ENCODE results near the gene DCLK2. TPM values are rescaled to one million over a fixed set of nuclear protein-coding genes. Genes with fewer than 3 reads are reported as not detected.

Gene DCLK2
- total RNA-seq, 2 experiments from 2014 or later = not detected

GRCh38 chr4:150142831-150143230, 64.6 kb downstream of the DCLK2 start:
- no peak overlapping the region for H3K4me3 Mint-ChIP-seq
- intact Hi-C loops (cut with DNase I, micrococcal nuclease) = no loop called here

DNA sequence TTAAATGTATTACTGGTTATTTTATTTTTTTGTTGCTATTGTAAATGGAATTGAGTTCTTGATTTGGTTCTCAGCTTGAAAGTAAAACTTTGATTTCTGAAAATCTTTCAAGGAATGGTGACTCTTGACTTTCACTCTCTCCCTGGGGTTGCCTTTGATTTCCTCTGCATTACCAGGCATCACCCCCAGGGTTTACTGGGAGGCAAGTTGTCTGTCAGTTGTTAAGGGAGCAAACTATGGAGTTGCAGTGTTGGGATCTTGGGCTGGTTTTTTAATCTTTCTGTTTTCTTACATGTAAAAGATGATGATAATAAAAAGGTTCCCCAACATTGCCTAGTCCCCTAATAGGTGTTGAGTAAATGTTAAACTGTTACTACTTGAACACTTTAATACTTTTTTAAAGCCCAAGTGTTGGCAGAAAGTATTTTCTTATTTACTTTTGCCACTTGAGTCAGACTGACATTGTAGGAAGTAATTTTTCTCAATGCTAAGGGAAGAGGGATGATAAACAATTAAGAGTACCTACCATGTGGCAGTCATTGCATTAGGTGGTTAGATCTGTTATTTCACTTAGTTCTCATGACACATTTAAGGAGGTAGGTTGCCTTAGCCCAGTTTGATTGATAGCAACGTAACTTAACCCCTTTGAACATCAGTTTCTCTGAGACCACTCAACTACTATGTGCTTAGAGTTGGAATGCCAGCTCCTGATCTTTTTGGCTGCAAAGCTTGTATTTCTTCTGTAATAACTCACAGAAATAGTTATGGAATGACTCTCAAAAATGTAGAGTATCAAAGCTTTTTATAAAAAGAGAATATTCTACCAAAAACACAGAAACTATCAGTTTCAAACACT, 67.1 kb downstream of the DCLK2 start:
- intact Hi-C loops (cut with DNase I, micrococcal nuclease) = no loop called here
- Mint-ChIP-seq H3K9me3 (no peaks in the 10 kb centered on the region), H3K36me3 (ENCODE audit: low read depth) (no peaks in the 10 kb centered on the region), H3K4me1 (ENCODE audit: low read depth) (no peaks in the 10 kb centered on the region), H3K27me3 (peaks cover 5% of the 10 kb centered on the region), H3K27ac (no peak overlapping the region), H3K4me3 (no peak overlapping the region)
- ChIA-PET POLR2A (interaction anchor here (0.7 kb wide), 1 partner anchor 10 kb away, joined by 3 read pairs; no protein-coding TSS in a partner anchor), CTCF (no interaction called here)
- no peak overlapping the region for H3K4me3 ChIP-seq (ENCODE audit: low read length)
- no peak for DNase-seq
- H3K36me3 ChIP-seq (ENCODE audit: insufficient read depth, low read length) = no peaks in the 10 kb centered on the region
- no peaks in the 10 kb centered on the region for H3K4me1 ChIP-seq (ENCODE audit: insufficient read depth, low read length)
- H3K9me3 ChIP-seq (ENCODE audit: control insufficient read depth in 1 of 2, insufficient read depth in 1 of 2, low read length in 2 of 2) = no peaks in the 10 kb centered on the region
- peaks cover 0 to 2% of the 10 kb centered on the region in 2 experiments for H3K27me3 ChIP-seq (ENCODE audit: control insufficient read depth in 1 of 2, insufficient read depth in 2 of 2, low read length in 2 of 2)
- no peak overlapping the region for H3K27ac ChIP-seq (ENCODE audit: low read depth in 1 of 2, low read length in 2 of 2)
- no peak for ATAC-seq (ENCODE audit: poor library complexity)
- TF ChIP-seq, protein P1, sequence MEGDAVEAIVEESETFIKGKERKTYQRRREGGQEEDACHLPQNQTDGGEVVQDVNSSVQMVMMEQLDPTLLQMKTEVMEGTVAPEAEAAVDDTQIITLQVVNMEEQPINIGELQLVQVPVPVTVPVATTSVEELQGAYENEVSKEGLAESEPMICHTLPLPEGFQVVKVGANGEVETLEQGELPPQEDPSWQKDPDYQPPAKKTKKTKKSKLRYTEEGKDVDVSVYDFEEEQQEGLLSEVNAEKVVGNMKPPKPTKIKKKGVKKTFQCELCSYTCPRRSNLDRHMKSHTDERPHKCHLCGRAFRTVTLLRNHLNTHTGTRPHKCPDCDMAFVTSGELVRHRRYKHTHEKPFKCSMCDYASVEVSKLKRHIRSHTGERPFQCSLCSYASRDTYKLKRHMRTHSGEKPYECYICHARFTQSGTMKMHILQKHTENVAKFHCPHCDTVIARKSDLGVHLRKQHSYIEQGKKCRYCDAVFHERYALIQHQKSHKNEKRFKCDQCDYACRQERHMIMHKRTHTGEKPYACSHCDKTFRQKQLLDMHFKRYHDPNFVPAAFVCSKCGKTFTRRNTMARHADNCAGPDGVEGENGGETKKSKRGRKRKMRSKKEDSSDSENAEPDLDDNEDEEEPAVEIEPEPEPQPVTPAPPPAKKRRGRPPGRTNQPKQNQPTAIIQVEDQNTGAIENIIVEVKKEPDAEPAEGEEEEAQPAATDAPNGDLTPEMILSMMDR (IDR thresholded peaks at IDR 0.05) = no peak

More at GRCh38 chr4:150142831-150143230, 64.6 kb downstream of the DCLK2 start:
- Mint-ChIP-seq H3K36me3 (ENCODE audit: low read depth) (no peaks in the 10 kb centered on the region), H3K9me3 (no peaks in the 10 kb centered on the region), H3K27me3 (peaks cover 4% of the 10 kb centered on the region), H3K27ac (no peak overlapping the region), H3K4me1 (ENCODE audit: low read depth) (no peaks in the 10 kb centered on the region)
- ChIA-PET CTCF (no interaction called here), POLR2A (no interaction called here)
- Histone ChIP-seq H3K27me3 (ENCODE audit: control insufficient read depth in 1 of 2, insufficient read depth in 2 of 2, low read length in 2 of 2) (peaks cover 0 to 2% of the 10 kb centered on the region in 2 experiments), H3K9me3 (ENCODE audit: control insufficient read depth in 1 of 2, insufficient read depth in 1 of 2, low read length in 2 of 2) (no peaks in the 10 kb centered on the region), H3K4me3 (ENCODE audit: low read length) (no peak overlapping the region), H3K36me3 (ENCODE audit: insufficient read depth, low read length) (no peaks in the 10 kb centered on the region), H3K4me1 (ENCODE audit: insufficient read depth, low read length) (no peaks in the 10 kb centered on the region), H3K27ac (ENCODE audit: low read depth in 1 of 2, low read length in 2 of 2) (no peak overlapping the region)
- no peak for ATAC-seq (ENCODE audit: poor library complexity)
- DNase-seq = no peak
- TF ChIP-seq, protein P1 (IDR thresholded peaks at IDR 0.05) = no peak

DNA sequence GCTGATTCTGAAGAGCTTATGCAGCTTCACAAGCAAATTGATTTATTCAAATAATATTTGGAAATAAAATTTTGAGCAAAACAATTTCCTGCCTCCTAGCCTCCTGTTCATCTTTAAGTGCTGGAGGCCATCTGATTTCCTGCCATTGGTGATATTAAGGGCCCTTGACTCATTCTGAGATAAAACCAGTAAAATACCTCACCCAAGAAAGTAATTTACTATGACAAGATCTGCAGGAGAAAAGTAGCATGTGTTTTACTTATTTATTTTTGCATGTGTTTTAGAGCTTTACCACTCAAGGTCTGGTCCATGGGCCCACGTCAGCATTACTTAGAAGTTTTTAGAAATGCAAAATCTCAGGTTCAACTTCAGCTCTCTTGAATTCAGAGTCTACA, 67.7 kb downstream of the DCLK2 start:
- no peaks in the 10 kb centered on the region for H3K9me3 ChIP-seq (ENCODE audit: control insufficient read depth in 1 of 2, insufficient read depth in 1 of 2, low read length in 2 of 2)
- no peaks in the 10 kb centered on the region for H3K9me3 Mint-ChIP-seq

More for the DNA sequence above, 67.7 kb downstream of the DCLK2 start:
- H3K36me3 Mint-ChIP-seq (ENCODE audit: low read depth) = no peaks in the 10 kb centered on the region
- TF ChIP-seq, protein P1 (IDR thresholded peaks at IDR 0.05) = no peak
- H3K27me3 Mint-ChIP-seq = peaks cover 5% of the 10 kb centered on the region
- H3K4me3 Mint-ChIP-seq = no peak overlapping the region
- H3K27ac Mint-ChIP-seq = no peak overlapping the region
- Histone ChIP-seq H3K4me1 (ENCODE audit: insufficient read depth, low read length) (no peaks in the 10 kb centered on the region), H3K36me3 (ENCODE audit: insufficient read depth, low read length) (no peaks in the 10 kb centered on the region), H3K27me3 (ENCODE audit: control insufficient read depth in 1 of 2, insufficient read depth in 2 of 2, low read length in 2 of 2) (peaks cover 0 to 2% of the 10 kb centered on the region in 2 experiments), H3K4me3 (ENCODE audit: low read length) (no peak overlapping the region), H3K27ac (ENCODE audit: low read depth in 1 of 2, low read length in 2 of 2) (no peak overlapping the region)
- intact Hi-C loops (cut with DNase I, micrococcal nuclease) = no loop called here
- ChIA-PET CTCF (no interaction called here), POLR2A (interaction anchor here (0.7 kb wide), 1 partner anchor 10 kb away, joined by 3 read pairs; no protein-coding TSS in a partner anchor)
- DNase-seq (no peak), ATAC-seq (ENCODE audit: poor library complexity) (no peak)
- no peaks in the 10 kb centered on the region for H3K4me1 Mint-ChIP-seq (ENCODE audit: low read depth)

All from CD4-positive, alpha-beta T cell (primary cell).